ENCODE measurements around the gene TMPRSS9. TPM values are rescaled to one million over a fixed set of nuclear protein-coding genes. Genes with fewer than 3 reads are reported as not detected.
"Not testable (repeated sequence)": the region's sequence is repeated elsewhere in the genome, so short reads cannot be mapped to it uniquely, and the experiment has no call there.

The TMPRSS9 gene
- total RNA-seq, 1 donor from 2014 or later = not detected

DNA sequence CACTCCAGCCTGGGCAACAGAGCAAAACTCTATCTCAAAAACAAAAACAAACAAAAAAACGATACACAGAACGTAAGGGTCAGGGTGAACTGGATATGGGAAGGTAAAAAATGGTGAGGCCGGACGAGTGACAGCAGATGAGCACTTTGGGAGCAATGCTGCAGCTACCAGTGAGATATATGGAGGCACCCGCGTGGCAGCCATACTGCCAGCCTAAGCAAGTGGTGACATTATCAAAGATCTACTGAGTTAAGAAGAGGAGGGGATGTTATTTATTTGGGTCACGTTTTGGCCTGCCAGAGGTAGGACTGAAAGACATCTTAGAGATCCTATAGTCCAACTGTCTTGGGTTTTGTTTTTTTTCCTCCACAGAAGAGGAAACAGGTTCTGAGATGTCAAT, 53.1 kb downstream of the TMPRSS9 start:
- H3K36me3 ChIP-seq = no peaks in the 10 kb centered on the region
- no peaks in the 10 kb centered on the region for H3K27me3 ChIP-seq
- H3K27ac ChIP-seq = no peak overlapping the region
- intact Hi-C loops (cut with DNase I) = no loop called here
- H3K4me3 ChIP-seq = no peak overlapping the region
- no peak for TF ChIP-seq POLR2AphosphoS5 (IDR thresholded peaks at IDR 0.05; ENCODE audit: insufficient read depth in 1 of 2, low read depth in 1 of 2)
- no peak for TF ChIP-seq POLR2A (IDR thresholded peaks at IDR 0.05)
- TF ChIP-seq, protein P1, sequence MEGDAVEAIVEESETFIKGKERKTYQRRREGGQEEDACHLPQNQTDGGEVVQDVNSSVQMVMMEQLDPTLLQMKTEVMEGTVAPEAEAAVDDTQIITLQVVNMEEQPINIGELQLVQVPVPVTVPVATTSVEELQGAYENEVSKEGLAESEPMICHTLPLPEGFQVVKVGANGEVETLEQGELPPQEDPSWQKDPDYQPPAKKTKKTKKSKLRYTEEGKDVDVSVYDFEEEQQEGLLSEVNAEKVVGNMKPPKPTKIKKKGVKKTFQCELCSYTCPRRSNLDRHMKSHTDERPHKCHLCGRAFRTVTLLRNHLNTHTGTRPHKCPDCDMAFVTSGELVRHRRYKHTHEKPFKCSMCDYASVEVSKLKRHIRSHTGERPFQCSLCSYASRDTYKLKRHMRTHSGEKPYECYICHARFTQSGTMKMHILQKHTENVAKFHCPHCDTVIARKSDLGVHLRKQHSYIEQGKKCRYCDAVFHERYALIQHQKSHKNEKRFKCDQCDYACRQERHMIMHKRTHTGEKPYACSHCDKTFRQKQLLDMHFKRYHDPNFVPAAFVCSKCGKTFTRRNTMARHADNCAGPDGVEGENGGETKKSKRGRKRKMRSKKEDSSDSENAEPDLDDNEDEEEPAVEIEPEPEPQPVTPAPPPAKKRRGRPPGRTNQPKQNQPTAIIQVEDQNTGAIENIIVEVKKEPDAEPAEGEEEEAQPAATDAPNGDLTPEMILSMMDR (IDR thresholded peaks at IDR 0.05) = no peak
- no peak for DNase-seq (ENCODE audit: extremely low spot score in 2 of 2)
- H3K9me3 ChIP-seq = no peaks in the 10 kb centered on the region
- H3K4me1 ChIP-seq = no peaks in the 10 kb centered on the region

GRCh38 chr19:2413629-2414028, 53.6 kb downstream of the TMPRSS9 start:
- H3K9me3 ChIP-seq = no peaks in the 10 kb centered on the region
- H3K4me1 ChIP-seq = no peaks in the 10 kb centered on the region
- no peaks in the 10 kb centered on the region for H3K36me3 ChIP-seq
- TF ChIP-seq, protein P1 (IDR thresholded peaks at IDR 0.05) = no peak
- TF ChIP-seq POLR2A (IDR thresholded peaks at IDR 0.05) (no peak), POLR2AphosphoS5 (IDR thresholded peaks at IDR 0.05; ENCODE audit: insufficient read depth in 1 of 2, low read depth in 1 of 2) (no peak)
- H3K27me3 ChIP-seq = no peaks in the 10 kb centered on the region
- H3K4me3 ChIP-seq = no peak overlapping the region
- peak in 1 of 2 donors; percentile 70 for DNase-seq (ENCODE audit: extremely low spot score in 2 of 2)
- intact Hi-C loops (cut with DNase I) = no loop called here
- no peak overlapping the region for H3K27ac ChIP-seq

GRCh38 chr19:2415281-2415972, 55.4 kb downstream of the TMPRSS9 start:
- Histone ChIP-seq H3K4me1 (no peaks in the 10 kb centered on the region), H3K9me3 (no peaks in the 10 kb centered on the region), H3K4me3 (no peak overlapping the region), H3K36me3 (no peaks in the 10 kb centered on the region), H3K27ac (no peak overlapping the region), H3K27me3 (no peaks in the 10 kb centered on the region)
- intact Hi-C loops (cut with DNase I) = no loop called here
- TF ChIP-seq POLR2A (IDR thresholded peaks at IDR 0.05) (no peak), POLR2AphosphoS5 (IDR thresholded peaks at IDR 0.05; ENCODE audit: insufficient read depth in 1 of 2, low read depth in 1 of 2) (no peak)
- TF ChIP-seq, protein P1 (IDR thresholded peaks at IDR 0.05) = no peak
- DNase-seq (ENCODE audit: extremely low spot score in 2 of 2) = peak; percentile 74 to 84

DNA sequence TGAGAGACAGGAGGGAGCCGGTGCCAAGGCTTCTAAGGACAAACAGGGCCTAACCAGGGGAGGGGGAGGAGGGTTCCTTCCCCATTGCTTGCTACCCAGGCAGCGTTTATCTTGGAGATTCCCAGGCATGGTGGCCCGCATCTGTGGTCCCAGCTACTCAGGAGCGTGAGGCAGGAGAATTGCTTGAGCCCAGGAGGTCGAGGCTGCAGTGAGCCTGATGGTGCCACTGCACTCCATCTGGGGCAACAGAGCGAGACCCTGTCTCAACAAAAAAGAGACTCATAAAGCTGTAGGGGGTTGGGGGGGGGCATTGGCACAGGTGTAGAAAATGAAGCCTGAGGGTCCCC, 55.9 kb downstream of the TMPRSS9 start:
- TF ChIP-seq POLR2A (IDR thresholded peaks at IDR 0.05) (no peak), POLR2AphosphoS5 (IDR thresholded peaks at IDR 0.05; ENCODE audit: insufficient read depth in 1 of 2, low read depth in 1 of 2) (no peak)
- TF ChIP-seq, protein P1 (IDR thresholded peaks at IDR 0.05) = no peak
- intact Hi-C loops (cut with DNase I) = no loop called here
- no peaks in the 10 kb centered on the region for H3K9me3 ChIP-seq
- H3K4me3 ChIP-seq = no peak overlapping the region
- peak in 1 of 2 donors; percentile 72 for DNase-seq (ENCODE audit: extremely low spot score in 2 of 2)
- H3K27me3 ChIP-seq = no peaks in the 10 kb centered on the region
- no peaks in the 10 kb centered on the region for H3K36me3 ChIP-seq
- H3K4me1 ChIP-seq = no peaks in the 10 kb centered on the region
- H3K27ac ChIP-seq = no peak overlapping the region

DNA sequence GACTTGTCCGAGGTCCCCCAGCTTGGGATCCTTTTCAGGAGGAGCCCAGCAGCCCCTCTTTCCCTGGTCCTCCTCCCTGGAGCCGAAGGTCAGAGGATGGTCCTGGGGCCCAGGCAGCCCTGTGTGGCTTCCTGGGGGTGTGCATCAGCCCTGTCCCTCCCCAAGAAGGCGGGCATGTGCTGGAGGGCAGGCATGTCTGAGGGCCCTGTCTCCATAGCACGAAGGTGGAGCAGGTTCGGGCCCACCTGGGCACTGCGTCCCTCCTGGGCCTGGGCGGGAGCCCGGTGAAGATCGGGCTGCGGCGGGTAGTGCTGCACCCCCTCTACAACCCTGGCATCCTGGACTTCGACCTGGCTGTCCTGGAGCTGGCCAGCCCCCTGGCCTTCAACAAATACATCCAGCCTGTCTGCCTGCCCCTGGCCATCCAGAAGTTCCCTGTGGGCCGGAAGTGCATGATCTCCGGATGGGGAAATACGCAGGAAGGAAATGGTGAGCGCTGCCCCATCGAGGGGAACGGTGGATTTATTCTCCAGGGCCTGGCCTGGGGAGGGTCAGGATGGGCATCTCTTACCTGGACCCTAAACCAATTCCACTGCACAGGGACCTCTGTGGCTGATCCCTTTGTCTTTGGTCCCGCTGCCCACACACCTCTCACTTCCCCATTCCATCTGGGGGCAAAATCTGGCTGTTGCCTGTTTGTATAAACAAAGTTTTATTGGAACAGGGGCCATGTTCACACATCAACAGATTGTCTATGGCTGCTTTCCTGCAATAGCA, 56.4 kb downstream of the TMPRSS9 start:
- intact Hi-C loops (cut with DNase I) = no loop called here

DNA sequence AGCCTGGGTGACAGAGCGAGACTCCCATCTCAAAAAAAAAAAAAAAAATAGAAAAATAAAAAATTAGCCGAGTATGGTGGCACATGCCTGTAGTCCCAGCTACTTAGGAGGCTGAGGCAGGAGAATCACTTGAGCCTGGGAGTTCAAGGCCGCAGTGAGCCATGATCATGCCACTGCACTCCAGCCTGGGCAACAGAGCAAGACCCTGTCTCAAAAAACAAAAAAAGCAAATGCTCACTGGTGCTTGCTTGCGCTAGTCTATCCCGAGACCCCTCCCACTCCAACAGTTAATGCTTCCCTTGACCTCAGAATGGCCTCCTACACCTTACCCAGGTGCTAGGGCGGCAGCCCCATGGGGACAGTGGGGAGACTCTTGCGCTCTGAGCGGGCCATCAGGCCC, 57.4 kb downstream of the TMPRSS9 start:
- H3K36me3 ChIP-seq; H3K4me1 ChIP-seq; H3K9me3 ChIP-seq; H3K27me3 ChIP-seq; H3K27ac ChIP-seq; DNase-seq (ENCODE audit: extremely low spot score in 2 of 2); intact Hi-C loops (cut with DNase I); H3K4me3 ChIP-seq: not testable (repeated sequence)

More for the DNA sequence above, 56.4 kb downstream of the TMPRSS9 start:
- no peaks in the 10 kb centered on the region for H3K36me3 ChIP-seq
- H3K4me3 ChIP-seq = no peak overlapping the region
- H3K4me1 ChIP-seq = no peaks in the 10 kb centered on the region
- H3K27ac ChIP-seq = no peak overlapping the region
- H3K9me3 ChIP-seq = no peaks in the 10 kb centered on the region
- TF ChIP-seq, protein P1 (IDR thresholded peaks at IDR 0.05) = no peak
- TF ChIP-seq POLR2A (IDR thresholded peaks at IDR 0.05) = no peak
- no peak for TF ChIP-seq POLR2AphosphoS5 (IDR thresholded peaks at IDR 0.05; ENCODE audit: insufficient read depth in 1 of 2, low read depth in 1 of 2)
- no peaks in the 10 kb centered on the region for H3K27me3 ChIP-seq
- DNase-seq (ENCODE audit: extremely low spot score in 2 of 2) = peak in 1 of 2 donors; percentile 74
